PC-3 (cell line): ENCODE data around the gene CPEB1. TPM values are rescaled to one million over a fixed set of nuclear protein-coding genes. Genes with fewer than 3 reads are reported as not detected.

Experiments used
- ATAC-seq: fragments of 200-7000 bp; cut with Tn5 transposase; 2 replicates; pipeline ENCODE4 v1.9.1; 2020; ENCODE audit warnings: mild to moderate bottlenecking, moderate library complexity
- BruUV-seq: library from RNA; stranded (reverse); fragments of 400-500 nt; replicated peaks from 2 replicates; lab custom pipeline; 2021; lab: Mats Ljungman, UMichigan
- CTCF ChIA-PET: fragments of 300-600 bp; sonication (Branson Sonifier 250); formaldehyde crosslinking; loops from one replicate; lab custom pipeline; 2022; ENCODE audit warnings: antibody characterized with exemption; lab: Charles Lee
- POLR2A ChIA-PET: fragments of 300-600 bp; sonication (Branson Sonifier 250); formaldehyde crosslinking; loops from one replicate; lab custom pipeline; 2022; ENCODE audit warnings: antibody characterized with exemption; ENCODE audit not compliant: unreplicated experiment; lab: Charles Lee
- DNase-seq: peaks from one replicate; pipeline ENCODE4 v3.0.0-alpha.2; 2015
- H2AFZ ChIP-seq: fragments of 300-600 bp; sonication (generic); 2 replicates; pipeline ENCODE4 v1.6.0; 2016; ENCODE audit warnings: antibody characterized with exemption, low read length
- H3F3A ChIP-seq: fragments of 300-600 bp; sonication (generic); one replicate; pipeline ENCODE4 v1.6.0; 2017; ENCODE audit warnings: antibody characterized with exemption, low read length, control low read depth, mild to moderate bottlenecking; ENCODE audit not compliant: unreplicated experiment
- H3K27ac ChIP-seq: fragments of 300-600 bp; sonication (generic); 2 replicates; pipeline ENCODE4 v1.5.1; 2016; ENCODE audit warnings: mild to moderate bottlenecking, low read length
- H3K27me3 ChIP-seq: fragments of 300-600 bp; sonication (generic); 2 replicates; pipeline ENCODE4 v1.6.1; 2016; ENCODE audit warnings: low read length, mixed read lengths
- H3K36me3 ChIP-seq: fragments of 300-600 bp; sonication (generic); 2 replicates; pipeline ENCODE4 v1.6.1; 2016; ENCODE audit warnings: low read depth, mixed run types, low read length, mixed read lengths
- H3K4me1 ChIP-seq: fragments of 300-600 bp; sonication (generic); 2 replicates; pipeline ENCODE4 v1.5.1; 2016; ENCODE audit warnings: low read length; ENCODE audit not compliant: insufficient read depth
- H3K4me2 ChIP-seq: fragments of 300-600 bp; sonication (generic); 2 replicates; pipeline ENCODE4 v1.6.0; 2016; ENCODE audit warnings: low read length
- H3K4me3 ChIP-seq: fragments of 300-600 bp; sonication (generic); 2 replicates; pipeline ENCODE4 v1.5.1; 2016; ENCODE audit warnings: mild to moderate bottlenecking, low read length, mixed read lengths
- H3K79me2 ChIP-seq: fragments of 300-600 bp; sonication (generic); 2 replicates; pipeline ENCODE4 v1.6.1; 2017; ENCODE audit warnings: low read length, mixed read lengths
- H3K9ac ChIP-seq: fragments of 300-600 bp; sonication (generic); 2 replicates; pipeline ENCODE4 v1.6.0; 2016; ENCODE audit warnings: mild to moderate bottlenecking, low read length
- H3K9me2 ChIP-seq: fragments of 300-600 bp; sonication (generic); replicated peaks from 2 replicates; pipeline ENCODE4 v1.6.1; 2016; ENCODE audit warnings: mixed run types, low read length, mixed read lengths
- H3K9me3 ChIP-seq: fragments of 300-600 bp; sonication (generic); 2 replicates; pipeline ENCODE4 v1.6.1; 2016; ENCODE audit warnings: low read length, mixed read lengths
- H4K20me1 ChIP-seq: fragments of 300-600 bp; sonication (generic); 2 replicates; pipeline ENCODE4 v1.6.1; 2016; ENCODE audit warnings: low read length, mixed read lengths
- CTCF ChIP-seq: fragments of 300-600 bp; sonication (generic); conservative IDR thresholded peaks from 2 replicates; pipeline ENCODE4 v1.5.1; 2017; ENCODE audit warnings: antibody characterized with exemption, low read depth, mild to moderate bottlenecking, low read length
- EZH2 ChIP-seq: fragments of 300-600 bp; sonication (generic); IDR thresholded peaks from one replicate; pipeline ENCODE4 v1.6.1; 2017; ENCODE audit warnings: antibody characterized with exemption, mild to moderate bottlenecking, low read length; ENCODE audit not compliant: unreplicated experiment
- EZH2phosphoT487 ChIP-seq: fragments of 300-600 bp; sonication (generic); IDR thresholded peaks from 2 replicates; pipeline ENCODE4 v1.6.1; 2018; ENCODE audit warnings: mild to moderate bottlenecking, antibody characterized with exemption, low read length, borderline replicate concordance
- intact Hi-C: fragments of 100-400 bp; cut with micrococcal nuclease; formaldehyde crosslinking; loops from 2 replicates; pipeline ENCODE4 v1.9.0; 2023
- total RNA-seq: library from RNA; depleted of rRNA; stranded (reverse); fragments of >200 nt; gene quantifications from 2 replicates; pipeline ENCODE4 v1.2.3, GENCODE V29; 2014

CPEB1 gene
- total RNA-seq, 1 experiment from 2014 or later, result 3.3 TPM

- TF ChIP-seq EZH2, result no peak
- no peak for TF ChIP-seq CTCF
- TF ChIP-seq EZH2phosphoT487, result no peak
- no TSS peak for BruUV-seq
- POLR2A ChIA-PET, result no interaction called here
These were observed 66.5 kb downstream of the CPEB1 start for GRCh38 chr15:82580713-82581112.

GRCh38 chr15:82575335-82575734 is 71.8 kb downstream of the CPEB1 start:
- H3K4me2 ChIP-seq, result no peak overlapping the region
- H3K9me2 ChIP-seq, result no peaks in the 10 kb centered on the region
- intact Hi-C loops, result no loop called here
- no peak for DNase-seq
- no peaks in the 10 kb centered on the region for H4K20me1 ChIP-seq
- no peak overlapping the region for H3K27ac ChIP-seq
- H2AFZ ChIP-seq, result no peak overlapping the region
- peaks cover 18% of the 10 kb centered on the region for H3K4me1 ChIP-seq
- H3K9ac ChIP-seq, result no peak overlapping the region
- no peaks in the 10 kb centered on the region for H3K36me3 ChIP-seq
- H3K79me2 ChIP-seq, result no peaks in the 10 kb centered on the region
- TF ChIP-seq EZH2phosphoT487, result no peak
- TF ChIP-seq EZH2, result no peak
- TF ChIP-seq CTCF, result no peak
- H3K9me3 ChIP-seq, result no peaks in the 10 kb centered on the region
- no peak for ATAC-seq
- no TSS peak for BruUV-seq
- ChIA-PET CTCF (no interaction called here), POLR2A (no interaction called here)
- no peaks in the 10 kb centered on the region for H3F3A ChIP-seq
- 0 out of 2 replicates have a peak, but pooled peaks cover 13% of the 10 kb centered on the region for H3K27me3 ChIP-seq
- no peak overlapping the region for H3K4me3 ChIP-seq

More at GRCh38 chr15:82580713-82581112, 66.5 kb downstream of the CPEB1 start:
- Histone ChIP-seq H3K79me2 (no peaks in the 10 kb centered on the region), H3K36me3 (no peaks in the 10 kb centered on the region), H2AFZ (no peak overlapping the region), H3K9me3 (no peaks in the 10 kb centered on the region), H3K27me3 (peaks cover 27% of the 10 kb centered on the region), H4K20me1 (no peaks in the 10 kb centered on the region), H3K9me2 (no peaks in the 10 kb centered on the region), H3K4me1 (no peaks in the 10 kb centered on the region), H3K27ac (no peak overlapping the region), H3K4me3 (no peak overlapping the region), H3K4me2 (no peak overlapping the region), H3F3A (no peaks in the 10 kb centered on the region), H3K9ac (no peak overlapping the region)
- CTCF ChIA-PET, result no interaction called here
- intact Hi-C loops, result no loop called here
- DNase-seq, result no peak
- ATAC-seq, result no peak

DNA sequence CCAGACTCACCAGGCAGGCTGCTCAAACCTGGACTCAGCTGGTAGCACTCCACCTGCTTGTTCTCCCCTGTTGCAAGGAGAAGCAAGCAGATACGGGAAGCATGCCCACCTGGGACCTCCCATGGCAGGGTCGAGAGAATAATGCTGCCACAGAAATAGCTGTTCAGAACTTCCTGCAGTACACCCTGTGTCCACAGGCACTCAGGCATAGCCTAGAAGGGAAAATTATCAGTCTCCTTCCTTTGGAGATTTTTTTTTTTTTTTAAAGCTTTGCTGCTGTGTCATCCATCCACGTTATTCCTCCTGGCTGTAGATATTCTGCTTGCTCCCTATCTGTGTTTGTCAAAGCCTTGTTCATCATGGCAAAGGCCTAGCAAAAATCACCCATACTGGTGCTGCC is 74.2 kb downstream of the CPEB1 start:
- intact Hi-C loops, result no loop called here
- H3K9me2 ChIP-seq, result no peaks in the 10 kb centered on the region
- H3K4me3 ChIP-seq, result no peak overlapping the region
- no peak overlapping the region for H3K27ac ChIP-seq
- no peaks in the 10 kb centered on the region for H4K20me1 ChIP-seq
- 0 out of 2 replicates have a peak, but pooled peaks cover 13% of the 10 kb centered on the region for H3K27me3 ChIP-seq
- H3F3A ChIP-seq, result no peaks in the 10 kb centered on the region
- ChIA-PET POLR2A (no interaction called here), CTCF (no interaction called here)
- H3K4me2 ChIP-seq, result no peak overlapping the region
- ATAC-seq, result no peak
- no peak overlapping the region for H3K9ac ChIP-seq
- no TSS peak for BruUV-seq
- no peaks in the 10 kb centered on the region for H3K79me2 ChIP-seq
- H3K36me3 ChIP-seq, result no peaks in the 10 kb centered on the region
- no peak overlapping the region for H2AFZ ChIP-seq
- no peak for DNase-seq
- no peaks in the 10 kb centered on the region for H3K9me3 ChIP-seq
- peaks cover 18% of the 10 kb centered on the region for H3K4me1 ChIP-seq
- TF ChIP-seq EZH2 (no peak), CTCF (no peak), EZH2phosphoT487 (no peak)
